ENCODE data around the gene TREML2. TPM values are rescaled to one million over a fixed set of nuclear protein-coding genes. Genes with fewer than 3 reads are reported as not detected.

TREML2 gene
- total and polyA plus RNA-seq, 9 of the 15 experiments (the other 6 are each of a cell fraction or from before 2014, with no cell fraction given) = 0.20 to 2.9 (median 1.4) TPM

DNA sequence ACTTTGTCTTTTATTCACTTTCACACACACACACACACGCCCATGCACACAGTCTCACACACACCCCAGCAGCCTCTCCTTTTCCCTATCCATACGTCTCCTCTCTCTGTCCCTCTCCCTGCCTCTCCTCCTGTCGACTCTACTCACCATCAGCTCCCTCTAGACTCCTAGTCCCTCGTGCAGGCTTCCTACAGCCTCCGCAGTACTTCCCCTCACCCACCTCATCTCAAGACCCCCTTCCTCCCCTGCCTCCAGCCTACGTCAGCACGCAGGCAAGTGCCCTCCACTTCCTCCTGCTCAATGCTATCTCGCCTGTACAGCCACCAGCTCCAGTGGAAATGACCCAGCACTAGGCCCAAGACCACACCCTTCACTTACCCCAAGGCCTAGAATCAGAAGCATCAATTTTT lies 820 bp upstream of the TREML2 start (continued):
- TF ChIP-seq, protein P1, sequence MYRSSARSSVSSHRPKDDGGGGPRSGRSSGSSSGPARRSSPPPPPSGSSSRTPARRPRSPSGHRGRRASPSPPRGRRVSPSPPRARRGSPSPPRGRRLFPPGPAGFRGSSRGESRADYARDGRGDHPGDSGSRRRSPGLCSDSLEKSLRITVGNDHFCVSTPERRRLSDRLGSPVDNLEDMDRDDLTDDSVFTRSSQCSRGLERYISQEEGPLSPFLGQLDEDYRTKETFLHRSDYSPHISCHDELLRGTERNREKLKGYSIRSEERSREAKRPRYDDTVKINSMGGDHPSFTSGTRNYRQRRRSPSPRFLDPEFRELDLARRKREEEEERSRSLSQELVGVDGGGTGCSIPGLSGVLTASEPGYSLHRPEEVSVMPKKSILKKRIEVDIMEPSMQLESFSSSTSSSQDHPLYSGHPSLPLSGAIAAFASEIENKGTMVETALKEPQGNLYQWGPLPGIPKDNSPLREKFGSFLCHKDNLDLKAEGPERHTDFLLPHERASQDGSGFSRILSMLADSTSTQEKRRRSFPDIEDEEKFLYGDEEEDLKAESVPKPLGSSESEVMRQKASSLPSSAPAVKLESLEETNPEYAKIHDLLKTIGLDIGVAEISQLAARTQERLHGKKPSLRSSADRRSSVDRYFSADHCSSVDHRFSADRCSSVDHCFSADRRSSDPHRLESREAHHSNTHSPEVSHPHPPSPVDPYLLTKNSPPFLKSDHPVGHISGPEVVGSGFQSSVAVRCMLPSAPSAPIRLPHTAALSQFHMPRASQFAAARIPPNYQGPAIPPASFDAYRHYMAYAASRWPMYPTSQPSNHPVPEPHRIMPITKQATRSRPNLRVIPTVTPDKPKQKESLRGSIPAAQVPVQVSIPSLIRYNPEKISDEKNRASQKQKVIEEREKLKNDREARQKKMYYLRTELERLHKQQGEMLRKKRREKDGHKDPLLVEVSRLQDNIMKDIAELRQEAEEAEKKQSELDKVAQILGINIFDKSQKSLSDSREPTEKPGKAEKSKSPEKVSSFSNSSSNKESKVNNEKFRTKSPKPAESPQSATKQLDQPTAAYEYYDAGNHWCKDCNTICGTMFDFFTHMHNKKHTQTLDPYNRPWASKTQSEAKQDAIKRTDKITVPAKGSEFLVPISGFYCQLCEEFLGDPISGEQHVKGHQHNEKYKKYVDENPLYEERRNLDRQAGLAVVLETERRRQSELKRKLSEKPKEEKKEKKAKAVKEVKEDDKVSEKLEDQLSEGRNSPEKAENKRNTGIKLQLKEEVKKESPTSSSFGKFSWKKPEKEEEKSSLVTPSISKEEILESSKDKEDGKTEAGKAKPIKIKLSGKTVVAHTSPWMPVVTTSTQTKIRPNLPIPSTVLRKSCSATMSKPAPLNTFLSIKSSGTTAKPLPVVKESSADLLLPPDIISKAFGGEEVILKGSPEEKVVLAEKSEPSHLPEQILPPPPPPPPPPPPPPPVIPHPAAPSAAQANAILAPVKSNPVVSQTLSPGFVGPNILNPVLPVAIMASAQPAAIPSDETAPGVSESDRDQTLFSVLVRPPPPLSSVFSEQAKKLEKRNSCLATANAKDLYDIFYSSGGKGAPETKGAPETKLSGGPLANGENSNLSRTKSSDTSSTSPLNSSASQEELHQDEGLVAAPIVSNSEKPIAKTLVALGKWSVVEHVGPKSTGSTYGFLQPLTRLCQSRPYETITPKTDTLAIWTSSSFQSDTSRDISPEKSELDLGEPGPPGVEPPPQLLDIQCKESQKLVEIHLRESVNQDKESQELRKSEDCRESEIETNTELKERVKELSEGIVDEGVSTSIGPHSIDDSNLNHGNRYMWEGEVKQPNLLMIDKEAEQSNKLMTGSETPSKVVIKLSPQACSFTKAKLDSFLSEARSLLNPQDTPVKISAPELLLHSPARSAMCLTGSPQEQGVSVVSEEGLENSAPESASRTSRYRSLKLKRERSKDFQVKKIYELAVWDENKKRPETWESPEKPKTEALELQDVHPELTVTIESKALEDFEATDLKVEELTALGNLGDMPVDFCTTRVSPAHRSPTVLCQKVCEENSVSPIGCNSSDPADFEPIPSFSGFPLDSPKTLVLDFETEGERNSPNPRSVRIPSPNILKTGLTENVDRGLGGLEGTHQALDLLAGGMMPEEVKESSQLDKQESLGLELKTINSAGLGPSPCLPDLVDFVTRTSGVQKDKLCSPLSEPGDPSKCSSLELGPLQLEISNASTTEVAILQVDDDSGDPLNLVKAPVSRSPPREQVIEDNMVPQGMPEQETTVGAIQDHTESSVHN (IDR thresholded peaks at IDR 0.05; ENCODE audit: borderline replicate concordance in 1 of 2, low read depth in 1 of 2) = no peak
- TF ChIP-seq L3MBTL2 (IDR thresholded peaks at IDR 0.05) = peak; percentile 35; the same call in 1 of the 2 replicates
- TF ChIP-seq, protein P2, sequence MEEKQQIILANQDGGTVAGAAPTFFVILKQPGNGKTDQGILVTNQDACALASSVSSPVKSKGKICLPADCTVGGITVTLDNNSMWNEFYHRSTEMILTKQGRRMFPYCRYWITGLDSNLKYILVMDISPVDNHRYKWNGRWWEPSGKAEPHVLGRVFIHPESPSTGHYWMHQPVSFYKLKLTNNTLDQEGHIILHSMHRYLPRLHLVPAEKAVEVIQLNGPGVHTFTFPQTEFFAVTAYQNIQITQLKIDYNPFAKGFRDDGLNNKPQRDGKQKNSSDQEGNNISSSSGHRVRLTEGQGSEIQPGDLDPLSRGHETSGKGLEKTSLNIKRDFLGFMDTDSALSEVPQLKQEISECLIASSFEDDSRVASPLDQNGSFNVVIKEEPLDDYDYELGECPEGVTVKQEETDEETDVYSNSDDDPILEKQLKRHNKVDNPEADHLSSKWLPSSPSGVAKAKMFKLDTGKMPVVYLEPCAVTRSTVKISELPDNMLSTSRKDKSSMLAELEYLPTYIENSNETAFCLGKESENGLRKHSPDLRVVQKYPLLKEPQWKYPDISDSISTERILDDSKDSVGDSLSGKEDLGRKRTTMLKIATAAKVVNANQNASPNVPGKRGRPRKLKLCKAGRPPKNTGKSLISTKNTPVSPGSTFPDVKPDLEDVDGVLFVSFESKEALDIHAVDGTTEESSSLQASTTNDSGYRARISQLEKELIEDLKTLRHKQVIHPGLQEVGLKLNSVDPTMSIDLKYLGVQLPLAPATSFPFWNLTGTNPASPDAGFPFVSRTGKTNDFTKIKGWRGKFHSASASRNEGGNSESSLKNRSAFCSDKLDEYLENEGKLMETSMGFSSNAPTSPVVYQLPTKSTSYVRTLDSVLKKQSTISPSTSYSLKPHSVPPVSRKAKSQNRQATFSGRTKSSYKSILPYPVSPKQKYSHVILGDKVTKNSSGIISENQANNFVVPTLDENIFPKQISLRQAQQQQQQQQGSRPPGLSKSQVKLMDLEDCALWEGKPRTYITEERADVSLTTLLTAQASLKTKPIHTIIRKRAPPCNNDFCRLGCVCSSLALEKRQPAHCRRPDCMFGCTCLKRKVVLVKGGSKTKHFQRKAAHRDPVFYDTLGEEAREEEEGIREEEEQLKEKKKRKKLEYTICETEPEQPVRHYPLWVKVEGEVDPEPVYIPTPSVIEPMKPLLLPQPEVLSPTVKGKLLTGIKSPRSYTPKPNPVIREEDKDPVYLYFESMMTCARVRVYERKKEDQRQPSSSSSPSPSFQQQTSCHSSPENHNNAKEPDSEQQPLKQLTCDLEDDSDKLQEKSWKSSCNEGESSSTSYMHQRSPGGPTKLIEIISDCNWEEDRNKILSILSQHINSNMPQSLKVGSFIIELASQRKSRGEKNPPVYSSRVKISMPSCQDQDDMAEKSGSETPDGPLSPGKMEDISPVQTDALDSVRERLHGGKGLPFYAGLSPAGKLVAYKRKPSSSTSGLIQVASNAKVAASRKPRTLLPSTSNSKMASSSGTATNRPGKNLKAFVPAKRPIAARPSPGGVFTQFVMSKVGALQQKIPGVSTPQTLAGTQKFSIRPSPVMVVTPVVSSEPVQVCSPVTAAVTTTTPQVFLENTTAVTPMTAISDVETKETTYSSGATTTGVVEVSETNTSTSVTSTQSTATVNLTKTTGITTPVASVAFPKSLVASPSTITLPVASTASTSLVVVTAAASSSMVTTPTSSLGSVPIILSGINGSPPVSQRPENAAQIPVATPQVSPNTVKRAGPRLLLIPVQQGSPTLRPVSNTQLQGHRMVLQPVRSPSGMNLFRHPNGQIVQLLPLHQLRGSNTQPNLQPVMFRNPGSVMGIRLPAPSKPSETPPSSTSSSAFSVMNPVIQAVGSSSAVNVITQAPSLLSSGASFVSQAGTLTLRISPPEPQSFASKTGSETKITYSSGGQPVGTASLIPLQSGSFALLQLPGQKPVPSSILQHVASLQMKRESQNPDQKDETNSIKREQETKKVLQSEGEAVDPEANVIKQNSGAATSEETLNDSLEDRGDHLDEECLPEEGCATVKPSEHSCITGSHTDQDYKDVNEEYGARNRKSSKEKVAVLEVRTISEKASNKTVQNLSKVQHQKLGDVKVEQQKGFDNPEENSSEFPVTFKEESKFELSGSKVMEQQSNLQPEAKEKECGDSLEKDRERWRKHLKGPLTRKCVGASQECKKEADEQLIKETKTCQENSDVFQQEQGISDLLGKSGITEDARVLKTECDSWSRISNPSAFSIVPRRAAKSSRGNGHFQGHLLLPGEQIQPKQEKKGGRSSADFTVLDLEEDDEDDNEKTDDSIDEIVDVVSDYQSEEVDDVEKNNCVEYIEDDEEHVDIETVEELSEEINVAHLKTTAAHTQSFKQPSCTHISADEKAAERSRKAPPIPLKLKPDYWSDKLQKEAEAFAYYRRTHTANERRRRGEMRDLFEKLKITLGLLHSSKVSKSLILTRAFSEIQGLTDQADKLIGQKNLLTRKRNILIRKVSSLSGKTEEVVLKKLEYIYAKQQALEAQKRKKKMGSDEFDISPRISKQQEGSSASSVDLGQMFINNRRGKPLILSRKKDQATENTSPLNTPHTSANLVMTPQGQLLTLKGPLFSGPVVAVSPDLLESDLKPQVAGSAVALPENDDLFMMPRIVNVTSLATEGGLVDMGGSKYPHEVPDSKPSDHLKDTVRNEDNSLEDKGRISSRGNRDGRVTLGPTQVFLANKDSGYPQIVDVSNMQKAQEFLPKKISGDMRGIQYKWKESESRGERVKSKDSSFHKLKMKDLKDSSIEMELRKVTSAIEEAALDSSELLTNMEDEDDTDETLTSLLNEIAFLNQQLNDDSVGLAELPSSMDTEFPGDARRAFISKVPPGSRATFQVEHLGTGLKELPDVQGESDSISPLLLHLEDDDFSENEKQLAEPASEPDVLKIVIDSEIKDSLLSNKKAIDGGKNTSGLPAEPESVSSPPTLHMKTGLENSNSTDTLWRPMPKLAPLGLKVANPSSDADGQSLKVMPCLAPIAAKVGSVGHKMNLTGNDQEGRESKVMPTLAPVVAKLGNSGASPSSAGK (IDR thresholded peaks at IDR 0.05) = peak; percentile 56; the same call in 1 of the 2 replicates
- TF ChIP-seq, protein P3, sequence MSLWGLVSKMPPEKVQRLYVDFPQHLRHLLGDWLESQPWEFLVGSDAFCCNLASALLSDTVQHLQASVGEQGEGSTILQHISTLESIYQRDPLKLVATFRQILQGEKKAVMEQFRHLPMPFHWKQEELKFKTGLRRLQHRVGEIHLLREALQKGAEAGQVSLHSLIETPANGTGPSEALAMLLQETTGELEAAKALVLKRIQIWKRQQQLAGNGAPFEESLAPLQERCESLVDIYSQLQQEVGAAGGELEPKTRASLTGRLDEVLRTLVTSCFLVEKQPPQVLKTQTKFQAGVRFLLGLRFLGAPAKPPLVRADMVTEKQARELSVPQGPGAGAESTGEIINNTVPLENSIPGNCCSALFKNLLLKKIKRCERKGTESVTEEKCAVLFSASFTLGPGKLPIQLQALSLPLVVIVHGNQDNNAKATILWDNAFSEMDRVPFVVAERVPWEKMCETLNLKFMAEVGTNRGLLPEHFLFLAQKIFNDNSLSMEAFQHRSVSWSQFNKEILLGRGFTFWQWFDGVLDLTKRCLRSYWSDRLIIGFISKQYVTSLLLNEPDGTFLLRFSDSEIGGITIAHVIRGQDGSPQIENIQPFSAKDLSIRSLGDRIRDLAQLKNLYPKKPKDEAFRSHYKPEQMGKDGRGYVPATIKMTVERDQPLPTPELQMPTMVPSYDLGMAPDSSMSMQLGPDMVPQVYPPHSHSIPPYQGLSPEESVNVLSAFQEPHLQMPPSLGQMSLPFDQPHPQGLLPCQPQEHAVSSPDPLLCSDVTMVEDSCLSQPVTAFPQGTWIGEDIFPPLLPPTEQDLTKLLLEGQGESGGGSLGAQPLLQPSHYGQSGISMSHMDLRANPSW (CRISPR knock-in tag; IDR thresholded peaks at IDR 0.05) = 0 out of 2 replicates have a peak, but pooled peaks have one; percentile 29

Measured in K562 (cell line).